Activated CD8-positive, alpha-beta T cell treated with anti-CD3 and anti-CD28 coated beads for 36 hours (primary cell): ENCODE results near the gene AUTS2. TPM values are rescaled to one million over a fixed set of nuclear protein-coding genes. Genes with fewer than 3 reads are reported as not detected.

Experiments used
- ATAC-seq: fragments of 200-7000 bp; cut with Tn5 transposase; one replicate; pipeline ENCODE4 v1.10.0; 2021; ENCODE audit warnings: mild to moderate bottlenecking, moderate library complexity
- CTCF ChIA-PET: fragments of 350-600 bp; sonication (Branson Sonifier 250); formaldehyde crosslinking; loops from one replicate; lab custom pipeline; 2021; ENCODE audit warnings: antibody characterized with exemption; lab: Charles Lee
- POLR2A ChIA-PET: fragments of 350-600 bp; sonication (Branson Sonifier 250); formaldehyde crosslinking; loops from one replicate; lab custom pipeline; 2021; ENCODE audit warnings: antibody characterized with exemption; lab: Charles Lee
- DNase-seq: peaks from one replicate; pipeline ENCODE4 v3.0.0-alpha.2; 2020
- H3K27ac Mint-ChIP-seq: one replicate; pipeline ENCODE4 v1.8.0; 2021; ENCODE audit warnings: mild to moderate bottlenecking, mixed read lengths
- H3K27me3 Mint-ChIP-seq: one replicate; pipeline ENCODE4 v1.8.0; 2021; ENCODE audit warnings: mixed read lengths
- H3K36me3 Mint-ChIP-seq: one replicate; pipeline ENCODE4 v1.8.0; 2021; ENCODE audit warnings: low read depth, mixed read lengths
- H3K4me1 Mint-ChIP-seq: one replicate; pipeline ENCODE4 v1.8.0; 2021; ENCODE audit warnings: low read depth, mixed read lengths
- H3K4me3 Mint-ChIP-seq: one replicate; pipeline ENCODE4 v1.8.0; 2021; ENCODE audit warnings: mild to moderate bottlenecking, moderate library complexity, mixed read lengths
- H3K9me3 Mint-ChIP-seq: one replicate; pipeline ENCODE4 v1.8.0; 2021; ENCODE audit warnings: mixed read lengths
- CTCF ChIP-seq: fragments of 200-600 bp; IDR thresholded peaks from one replicate; pipeline ENCODE4 v1.8.0; 2022; ENCODE audit warnings: antibody characterized with exemption, mild to moderate bottlenecking
- intact Hi-C: fragments of 100-400 bp; cut with micrococcal nuclease; formaldehyde crosslinking; loops from one replicate; pipeline ENCODE4 v1.10.0; 2022
- total RNA-seq, 2 experiments: library from RNA; stranded (reverse); gene quantifications; one replicate each; pipeline ENCODE4 v1.2.3, GENCODE V29; 2021

Gene AUTS2
- total RNA-seq, 2 experiments from 2014 or later: 3.1 to 3.3 TPM

- peak; percentile 45 for DNase-seq
- Mint-ChIP-seq H3K4me3 (peak overlapping the region; percentile 14), H3K36me3 (no peaks in the 10 kb centered on the region), H3K9me3 (no peaks in the 10 kb centered on the region), H3K27ac (no peak overlapping the region), H3K4me1 (peaks cover 39% of the 10 kb centered on the region), H3K27me3 (no peaks in the 10 kb centered on the region)
- intact Hi-C loops: loop anchor here (5.0 kb wide), 1 partner anchor 34 kb away; no protein-coding TSS in a partner anchor
- TF ChIP-seq CTCF: no peak
- peak; percentile 45 for ATAC-seq
- ChIA-PET CTCF (no interaction called here), POLR2A (interaction anchor here (0.7 to 0.9 kb wide), 2 partner anchors 42 to 318 kb away, joined by 3 read pairs; no protein-coding TSS in a partner anchor)
Observed at GRCh38 chr7:70681469-70682350, 1083.4 kb downstream of the AUTS2 start.

- Mint-ChIP-seq H3K9me3 (no peaks in the 10 kb centered on the region), H3K4me3 (no peak overlapping the region), H3K4me1 (peaks cover 30% of the 10 kb centered on the region), H3K27ac (no peak overlapping the region), H3K27me3 (no peaks in the 10 kb centered on the region), H3K36me3 (no peaks in the 10 kb centered on the region)
- intact Hi-C loops: loop anchor here (5.0 kb wide), 1 partner anchor 37 kb away; no protein-coding TSS in a partner anchor
- ATAC-seq (no peak), DNase-seq (no peak)
- no peak for TF ChIP-seq CTCF
- ChIA-PET CTCF (interaction anchor here (0.9 kb wide), 1 partner anchor 14 kb away, joined by 4 read pairs; no protein-coding TSS in a partner anchor), POLR2A (no interaction called here)
Observed at GRCh38 chr7:70684173-70684572, 1085.9 kb downstream of the AUTS2 start.

GRCh38 chr7:70693321-70693685 is 1095.0 kb downstream of the AUTS2 start:
- H3K9me3 Mint-ChIP-seq: no peaks in the 10 kb centered on the region
- H3K4me3 Mint-ChIP-seq: peak overlapping the region; percentile 62
- peaks cover 18% of the 10 kb centered on the region for H3K4me1 Mint-ChIP-seq
- TF ChIP-seq CTCF: no peak
- peak overlapping the region; percentile 30 for H3K27ac Mint-ChIP-seq
- ATAC-seq (no peak), DNase-seq (no peak)
- ChIA-PET CTCF (no interaction called here), POLR2A (no interaction called here)
- peaks cover 39% of the 10 kb centered on the region for H3K27me3 Mint-ChIP-seq
- intact Hi-C loops: no loop called here
- H3K36me3 Mint-ChIP-seq: no peaks in the 10 kb centered on the region

- H3K27ac Mint-ChIP-seq: peak overlapping the region; percentile 30
Observed at GRCh38 chr7:70693686-70694433, 1095.6 kb downstream of the AUTS2 start.

More at GRCh38 chr7:70693686-70694433, 1095.6 kb downstream of the AUTS2 start:
- no peaks in the 10 kb centered on the region for H3K36me3 Mint-ChIP-seq
- ATAC-seq (peak; percentile 75), DNase-seq (peak; percentile 47)
- intact Hi-C loops: no loop called here
- CTCF ChIA-PET: no interaction called here
- POLR2A ChIA-PET: no interaction called here
- H3K9me3 Mint-ChIP-seq: no peaks in the 10 kb centered on the region
- H3K4me3 Mint-ChIP-seq: peak overlapping the region; percentile 62
- peaks cover 39% of the 10 kb centered on the region for H3K27me3 Mint-ChIP-seq
- H3K4me1 Mint-ChIP-seq: peaks cover 18% of the 10 kb centered on the region
- TF ChIP-seq CTCF: no peak
